Type B pancreatic cell (in vitro differentiated cells): Measurements from ENCODE around the gene GORASP1. TPM values are rescaled to one million over a fixed set of nuclear protein-coding genes. Genes with fewer than 3 reads are reported as not detected.
A peak's percentile ranks its signal among the peaks of the same experiment; 100 is the strongest.

Source experiments
- DNase-seq: peaks from one replicate; pipeline ENCODE4 v3.0.0; 2021; ENCODE audit warnings: mixed read lengths; ENCODE audit not compliant: unreplicated experiment; ENCODE audit errors: extremely low spot score
- H3K27ac Mint-ChIP-seq: 2 replicates; pipeline ENCODE4 v1.8.0; 2021; ENCODE audit warnings: mild to moderate bottlenecking, mixed read lengths
- H3K27me3 Mint-ChIP-seq: 2 replicates; pipeline ENCODE4 v1.8.0; 2021; ENCODE audit warnings: mixed read lengths
- H3K36me3 Mint-ChIP-seq: 2 replicates; pipeline ENCODE4 v1.8.0; 2021; ENCODE audit warnings: mixed read lengths
- H3K4me1 Mint-ChIP-seq: one replicate; pipeline ENCODE4 v1.8.0; 2021; ENCODE audit warnings: mixed read lengths; ENCODE audit not compliant: unreplicated experiment
- H3K4me3 Mint-ChIP-seq: 2 replicates; pipeline ENCODE4 v1.8.0; 2021; ENCODE audit warnings: mild to moderate bottlenecking, mixed read lengths
- H3K9me3 Mint-ChIP-seq: 2 replicates; pipeline ENCODE4 v1.8.0; 2021; ENCODE audit warnings: mixed read lengths
- CTCF ChIP-seq: fragments of 200-600 bp; sonication (generic); conservative IDR thresholded peaks from 2 replicates; pipeline ENCODE4 v1.5.0; 2021; ENCODE audit warnings: antibody characterized with exemption, mild to moderate bottlenecking
- total RNA-seq: library from RNA; stranded (reverse); gene quantifications from 2 replicates; pipeline ENCODE4 v1.2.1, GENCODE V29; 2021; ENCODE audit warnings: low replicate concordance

The GORASP1 gene
- total RNA-seq, 1 donor from 2014 or later = 76.5 TPM

GRCh38 chr3:39100500-39100886 is 6.9 kb downstream of the GORASP1 start:
- Mint-ChIP-seq H3K27ac (no peak overlapping the region), H3K4me1 (peaks cover 8% of the 10 kb centered on the region), H3K36me3 (peaks cover 10% of the 10 kb centered on the region), H3K4me3 (no peak overlapping the region), H3K9me3 (no peaks in the 10 kb centered on the region), H3K27me3 (no peaks in the 10 kb centered on the region)
- no peak for TF ChIP-seq CTCF
- DNase-seq = no peak

- Mint-ChIP-seq H3K4me3 (no peak overlapping the region), H3K27ac (no peak overlapping the region), H3K9me3 (no peaks in the 10 kb centered on the region), H3K27me3 (no peaks in the 10 kb centered on the region), H3K4me1 (peaks cover 2% of the 10 kb centered on the region), H3K36me3 (peaks cover 10% of the 10 kb centered on the region)
- TF ChIP-seq CTCF = no peak
- DNase-seq = no peak
These were observed 7.5 kb downstream of the GORASP1 start for GRCh38 chr3:39099738-39100499.

- no peaks in the 10 kb centered on the region for H3K4me1 Mint-ChIP-seq
- no peak overlapping the region for H3K27ac Mint-ChIP-seq
- DNase-seq = no peak
- no peak overlapping the region for H3K4me3 Mint-ChIP-seq
- TF ChIP-seq CTCF = no peak
- H3K27me3 Mint-ChIP-seq = no peaks in the 10 kb centered on the region
- peaks cover 13% of the 10 kb centered on the region for H3K36me3 Mint-ChIP-seq
- no peaks in the 10 kb centered on the region for H3K9me3 Mint-ChIP-seq
These were observed 8.2 kb downstream of the GORASP1 start for GRCh38 chr3:39099242-39099641.

GRCh38 chr3:39098473-39099000 is 8.9 kb downstream of the GORASP1 start:
- Mint-ChIP-seq H3K9me3 (no peaks in the 10 kb centered on the region), H3K4me1 (no peaks in the 10 kb centered on the region), H3K4me3 (no peak overlapping the region), H3K36me3 (peaks cover 18% of the 10 kb centered on the region), H3K27me3 (no peaks in the 10 kb centered on the region), H3K27ac (no peak overlapping the region)
- no peak for TF ChIP-seq CTCF
- no peak for DNase-seq

GRCh38 chr3:39097716-39098472 is 9.5 kb downstream of the GORASP1 start:
- Mint-ChIP-seq H3K36me3 (peaks cover 18% of the 10 kb centered on the region), H3K27ac (peak overlapping the region; percentile 48), H3K27me3 (no peaks in the 10 kb centered on the region), H3K9me3 (no peaks in the 10 kb centered on the region), H3K4me1 (no peaks in the 10 kb centered on the region), H3K4me3 (no peak overlapping the region)
- DNase-seq = no peak
- no peak for TF ChIP-seq CTCF
